Mesendoderm (in vitro differentiated cells): ENCODE results near the gene ARAP1. TPM values are rescaled to one million over a fixed set of nuclear protein-coding genes. Genes with fewer than 3 reads are reported as not detected.

Source experiments
- small RNA-seq: library from polyadenylated mRNA; stranded (forward); fragments of <200 nt; extraction: miRNeasy Mini kit (QIAGEN cat#:217004); gene quantifications from one replicate; pipeline ENCODE3, GENCODE V24; 2013; ENCODE audit not compliant: insufficient read depth

The ARAP1 gene

Small RNAs within 50 kb of the gene (small RNA-seq; reads per million reads assigned to genes)
- gene MIR4692 (not detected), gene RF00019 (not detected)
